Fibroblast of pulmonary artery (primary cell): ENCODE results near the gene ABHD2.
A peak's percentile ranks its signal among the peaks of the same experiment; 100 is the strongest.

Experiments used
- DNase-seq: peaks from one replicate; pipeline ENCODE4 v3.0.0-alpha.2; 2010; ENCODE audit warnings: low read depth
- H3K4me3 ChIP-seq: replicated peaks from 2 replicates; pipeline ENCODE4 v1.5.1; 2011; ENCODE audit warnings: low read depth, mild to moderate bottlenecking, control low read depth, low read length, moderate library complexity
- TF ChIP-seq, protein P1 (sequence below): IDR thresholded peaks from 2 replicates; pipeline ENCODE4 v1.5.1; 2011; ENCODE audit warnings: mild to moderate bottlenecking, control low read depth, low read length, inconsistent platforms; ENCODE audit errors: missing control alignments

ABHD2 gene

DNA sequence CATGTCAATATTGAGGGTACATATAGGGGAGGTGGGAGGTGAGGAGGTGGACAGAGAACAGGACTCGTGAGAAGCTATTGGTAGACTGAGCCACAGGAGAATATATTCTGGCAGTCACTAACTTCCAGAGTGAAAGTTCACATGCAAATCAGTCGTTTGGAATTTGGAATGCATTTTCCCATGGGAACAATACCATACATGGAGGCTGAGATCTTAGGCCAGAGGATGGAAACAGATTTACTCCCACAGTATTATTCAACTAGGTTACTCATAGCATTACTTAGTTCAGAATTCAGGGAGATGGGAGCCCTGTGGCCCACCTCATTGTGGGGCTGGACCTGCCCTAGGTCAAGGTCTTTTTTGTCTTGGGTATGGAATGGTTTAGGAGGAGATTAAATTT, 36.4 kb upstream of the ABHD2 start:
- no peak overlapping the region for H3K4me3 ChIP-seq
- TF ChIP-seq, protein P1, sequence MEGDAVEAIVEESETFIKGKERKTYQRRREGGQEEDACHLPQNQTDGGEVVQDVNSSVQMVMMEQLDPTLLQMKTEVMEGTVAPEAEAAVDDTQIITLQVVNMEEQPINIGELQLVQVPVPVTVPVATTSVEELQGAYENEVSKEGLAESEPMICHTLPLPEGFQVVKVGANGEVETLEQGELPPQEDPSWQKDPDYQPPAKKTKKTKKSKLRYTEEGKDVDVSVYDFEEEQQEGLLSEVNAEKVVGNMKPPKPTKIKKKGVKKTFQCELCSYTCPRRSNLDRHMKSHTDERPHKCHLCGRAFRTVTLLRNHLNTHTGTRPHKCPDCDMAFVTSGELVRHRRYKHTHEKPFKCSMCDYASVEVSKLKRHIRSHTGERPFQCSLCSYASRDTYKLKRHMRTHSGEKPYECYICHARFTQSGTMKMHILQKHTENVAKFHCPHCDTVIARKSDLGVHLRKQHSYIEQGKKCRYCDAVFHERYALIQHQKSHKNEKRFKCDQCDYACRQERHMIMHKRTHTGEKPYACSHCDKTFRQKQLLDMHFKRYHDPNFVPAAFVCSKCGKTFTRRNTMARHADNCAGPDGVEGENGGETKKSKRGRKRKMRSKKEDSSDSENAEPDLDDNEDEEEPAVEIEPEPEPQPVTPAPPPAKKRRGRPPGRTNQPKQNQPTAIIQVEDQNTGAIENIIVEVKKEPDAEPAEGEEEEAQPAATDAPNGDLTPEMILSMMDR = no peak
- DNase-seq = peak; percentile 95

DNA sequence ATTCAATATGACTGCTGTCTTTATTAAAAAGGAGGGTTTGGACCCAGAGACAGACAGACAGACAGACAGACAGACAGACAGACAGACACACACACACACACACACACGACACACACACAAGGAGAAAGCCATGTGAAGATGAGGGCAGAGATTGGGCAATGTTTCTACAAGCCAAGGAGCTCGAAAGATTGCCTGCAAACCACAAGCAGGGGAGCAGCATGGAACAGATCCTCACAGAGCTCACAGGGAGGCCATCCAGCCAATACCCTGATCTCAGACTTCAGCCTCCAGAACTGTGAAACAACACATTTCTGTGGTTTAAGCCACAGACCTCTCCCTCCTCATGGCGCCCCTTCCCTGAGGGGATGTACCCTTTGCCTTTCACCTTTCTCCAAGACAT, 35.8 kb upstream of the ABHD2 start:
- H3K4me3 ChIP-seq = no peak overlapping the region
- DNase-seq = peak; percentile 91
- TF ChIP-seq, protein P1 = no peak

DNA sequence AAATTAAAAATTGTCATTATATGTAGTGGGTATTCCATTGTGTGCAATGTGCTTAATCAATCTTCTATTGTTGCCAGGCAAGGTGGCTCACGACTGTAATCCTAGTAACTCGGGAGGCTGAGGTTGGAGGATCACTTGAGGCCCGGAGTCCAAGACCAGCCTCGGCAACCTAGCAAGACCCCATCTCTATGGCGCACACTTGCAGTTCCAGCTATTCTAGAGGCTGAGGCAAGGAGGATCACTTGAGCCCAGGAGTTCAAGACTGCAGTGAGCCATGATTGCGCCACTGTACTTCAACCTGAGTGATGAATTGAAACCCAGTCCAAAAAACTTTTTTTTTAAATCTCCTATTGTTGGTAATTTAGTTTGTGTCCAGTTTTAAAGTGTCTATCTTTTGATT, 33.4 kb upstream of the ABHD2 start:
- H3K4me3 ChIP-seq = no peak overlapping the region

DNA sequence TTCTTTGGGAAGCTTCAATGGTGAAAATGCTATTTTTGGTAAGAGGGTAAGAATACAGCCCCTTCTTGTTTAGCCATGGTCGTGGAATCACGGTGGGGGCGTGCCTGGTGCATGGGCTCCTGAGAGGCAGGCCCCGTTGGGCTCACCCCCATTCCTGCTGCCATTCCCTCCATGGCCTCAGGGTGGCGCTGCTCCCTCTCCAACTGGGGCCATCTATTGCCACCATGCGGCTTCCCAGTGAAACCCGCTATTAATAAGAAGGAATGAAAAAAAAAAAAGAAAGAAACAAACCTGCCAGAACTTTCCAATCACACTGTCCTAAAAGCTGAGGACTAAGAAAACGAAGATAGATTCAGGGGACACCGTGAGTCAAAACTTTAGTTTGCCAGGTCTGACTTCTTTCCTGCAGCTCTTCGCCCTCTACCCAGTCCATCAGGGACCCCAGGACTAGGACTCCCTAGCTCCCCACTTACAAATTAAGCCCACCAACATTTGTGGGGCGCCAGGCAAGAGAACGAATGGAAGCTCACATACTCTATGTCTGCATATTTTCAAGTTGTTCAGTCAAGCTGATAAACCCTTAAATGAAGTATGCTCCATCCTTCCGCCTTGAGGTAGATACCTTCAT, 30.6 kb upstream of the ABHD2 start:
- TF ChIP-seq, protein P1 = peak; percentile 97
- peak; percentile 74 for DNase-seq
- no peak overlapping the region for H3K4me3 ChIP-seq

More for the DNA sequence above, 33.4 kb upstream of the ABHD2 start:
- DNase-seq = no peak
- TF ChIP-seq, protein P1 = no peak

DNA sequence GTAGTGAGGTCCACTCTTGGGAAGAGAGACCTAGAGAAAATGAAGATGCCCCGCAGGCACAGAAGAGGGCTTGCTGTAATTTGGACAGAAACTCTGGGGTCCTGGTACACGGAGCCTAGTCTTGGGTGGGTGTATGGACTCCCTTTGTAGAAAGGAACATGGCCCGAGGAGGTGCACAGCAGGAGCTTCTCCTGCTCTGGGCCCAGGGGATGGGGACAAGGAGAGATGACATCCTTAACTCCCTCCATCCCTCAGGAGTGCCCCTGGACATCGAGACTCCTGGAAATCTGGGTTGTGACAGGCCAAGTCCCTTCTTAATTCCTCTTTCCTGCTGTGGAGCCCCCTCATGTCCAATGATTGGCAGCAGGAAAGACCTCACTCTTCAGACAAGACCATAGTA, 29.9 kb upstream of the ABHD2 start:
- TF ChIP-seq, protein P1 = no peak
- no peak overlapping the region for H3K4me3 ChIP-seq
- no peak for DNase-seq

DNA sequence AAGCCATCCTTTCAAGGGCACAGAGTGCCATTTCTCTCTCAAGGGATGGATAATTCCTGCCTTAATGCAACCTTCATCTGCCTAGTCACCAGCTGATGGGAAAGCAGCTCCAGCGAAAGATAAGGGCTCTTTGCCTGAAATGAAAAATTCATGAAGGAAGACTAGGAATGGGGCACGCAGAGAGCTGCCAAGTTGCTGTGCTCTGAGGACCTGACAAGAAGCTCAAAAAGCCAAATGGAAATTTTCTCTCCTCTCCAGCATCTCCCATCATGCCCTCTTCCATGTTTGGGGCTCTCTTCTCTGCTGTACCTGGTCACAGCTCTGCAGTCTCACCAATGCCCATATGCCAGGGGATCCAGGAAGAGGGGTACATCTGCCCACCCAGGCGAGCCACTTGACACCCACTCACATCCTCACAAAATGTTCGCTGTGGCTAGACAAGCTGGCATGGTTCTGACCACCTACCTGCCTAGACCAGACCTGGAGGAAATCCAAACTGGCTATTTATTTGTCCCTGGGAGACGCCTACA, 29.3 kb upstream of the ABHD2 start:
- H3K4me3 ChIP-seq = no peak overlapping the region
- no peak for DNase-seq
- TF ChIP-seq, protein P1 = no peak

DNA sequence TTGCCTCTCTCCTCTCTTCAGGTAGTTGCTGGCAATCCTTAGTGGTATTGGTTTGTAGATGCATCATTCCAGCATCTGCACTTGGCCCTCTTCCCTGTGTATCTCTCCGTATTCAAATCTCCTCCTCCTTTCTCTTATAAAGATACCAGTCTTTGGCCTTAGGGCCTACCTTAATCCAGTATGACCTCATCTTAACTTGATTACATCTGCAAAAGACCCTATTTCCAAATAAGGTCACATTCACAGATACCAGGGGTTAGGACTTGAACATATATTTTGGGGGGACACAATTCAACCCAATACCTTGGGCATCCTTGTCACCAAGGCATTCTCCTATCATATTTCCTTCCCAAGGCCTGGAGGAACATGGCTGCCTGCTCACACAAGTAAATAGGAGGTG, 22.0 kb upstream of the ABHD2 start:
- no peak for DNase-seq
- TF ChIP-seq, protein P1 = no peak
- H3K4me3 ChIP-seq = no peak overlapping the region
